GM20000 (cell line): ENCODE data around the gene PPME1.
A peak's percentile ranks its signal among the peaks of the same experiment; 100 is the strongest.

Source experiments
- DNase-seq: peaks from one replicate; pipeline ENCODE4 v3.0.0; 2012; ENCODE audit warnings: low spot score
- CTCF ChIP-seq: IDR thresholded peaks from 2 replicates; pipeline ENCODE4 v1.5.1; 2012; ENCODE audit warnings: mild to moderate bottlenecking, control low read depth; ENCODE audit errors: extremely low read depth, missing control alignments

Gene PPME1

GRCh38 chr11:74249496-74249895 lies 78.4 kb downstream of the PPME1 start:
- DNase-seq: no peak

DNA sequence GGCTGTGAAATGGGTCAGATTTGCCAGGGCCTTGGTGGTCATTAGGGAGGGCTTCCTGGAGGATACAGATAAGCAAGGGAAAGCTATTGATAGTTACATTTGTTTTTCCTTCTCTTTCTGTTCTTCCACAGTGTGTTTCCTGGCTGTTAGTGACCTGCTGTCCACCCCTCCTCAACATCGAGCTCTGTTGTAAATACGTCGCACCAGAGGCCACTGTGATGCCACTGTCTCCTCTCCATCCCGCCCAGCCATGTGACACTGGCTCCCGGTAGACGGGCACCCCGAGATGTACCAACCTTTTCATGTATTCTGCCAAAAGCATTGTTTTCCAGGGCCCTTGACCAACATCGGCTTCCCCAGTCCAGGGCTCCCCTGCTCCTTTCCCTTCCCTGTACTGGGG lies 82.3 kb downstream of the PPME1 start:
- TF ChIP-seq CTCF: no peak
- no peak for DNase-seq

More at GRCh38 chr11:74249496-74249895, 78.4 kb downstream of the PPME1 start:
- no peak for TF ChIP-seq CTCF

- peak; percentile 77 for TF ChIP-seq CTCF
- peak; percentile 70 for DNase-seq
These were observed 84.8 kb downstream of the PPME1 start for GRCh38 chr11:74255741-74256375.

DNA sequence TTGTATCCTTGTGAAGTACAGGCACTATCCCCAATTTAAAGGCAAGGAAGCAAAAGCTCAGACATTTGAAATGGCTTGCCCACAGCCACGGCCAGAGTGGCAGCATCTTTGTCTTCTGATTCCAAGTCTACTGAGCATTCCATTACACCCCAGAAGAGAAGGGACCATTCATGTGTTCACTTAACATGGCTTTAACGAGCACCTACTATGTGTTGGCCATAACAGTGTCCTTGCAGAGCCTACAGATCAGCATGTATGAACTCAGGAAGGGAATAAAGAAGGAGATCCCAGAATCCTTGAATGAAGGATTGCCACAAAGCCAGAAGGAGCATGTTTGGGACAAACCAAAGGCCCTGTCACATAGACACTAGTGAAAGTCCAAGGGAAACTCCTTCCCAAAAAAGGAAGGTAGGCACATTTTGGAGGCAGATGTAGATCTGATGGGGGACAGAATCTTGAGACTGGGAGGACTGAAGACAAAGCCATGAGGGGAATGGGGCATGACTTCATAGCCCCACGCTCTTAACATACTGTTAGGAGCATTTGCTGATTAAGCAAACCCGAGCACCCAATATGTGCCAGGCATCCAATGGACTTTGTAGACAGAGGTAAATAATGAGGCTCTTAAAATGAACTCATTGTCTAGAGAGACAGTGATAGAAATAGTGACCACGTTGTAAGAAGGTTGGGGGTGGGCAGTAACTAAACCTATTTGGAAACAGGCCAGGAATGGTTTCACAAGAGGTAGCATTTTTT lies 85.5 kb downstream of the PPME1 start:
- no peak for DNase-seq

DNA sequence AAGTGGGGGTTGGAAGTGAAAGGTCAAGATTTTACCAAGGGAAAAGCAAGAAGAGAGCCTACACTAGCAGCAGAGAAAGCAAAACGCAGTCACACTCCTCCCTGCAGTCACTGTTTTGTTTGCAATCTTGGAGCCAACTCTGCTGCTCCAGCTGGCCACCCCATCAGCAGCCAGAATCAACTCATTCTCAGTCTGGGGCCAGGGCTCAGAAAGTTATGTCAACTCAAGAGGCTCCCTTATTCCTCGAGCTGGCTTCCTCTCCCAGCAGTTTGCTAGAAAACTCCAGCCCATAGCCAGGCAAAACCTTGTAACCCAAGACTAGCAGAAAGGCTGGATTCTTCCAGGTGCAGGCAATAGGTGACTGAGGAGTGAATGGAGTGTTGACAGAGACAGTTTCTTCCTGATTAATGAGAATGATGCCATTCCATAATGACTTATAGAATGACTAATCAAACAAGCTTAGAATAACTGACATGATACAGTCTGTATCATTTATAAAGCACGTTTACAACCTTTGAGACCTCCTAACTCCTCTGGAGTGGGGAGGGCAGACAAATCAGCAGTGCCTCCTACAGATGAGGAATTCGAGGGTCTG lies 87.0 kb downstream of the PPME1 start:
- no peak for DNase-seq

More for the DNA sequence above, 85.5 kb downstream of the PPME1 start:
- no peak for TF ChIP-seq CTCF

GRCh38 chr11:74262725-74263124 lies 91.6 kb downstream of the PPME1 start:
- TF ChIP-seq CTCF: no peak
- no peak for DNase-seq

More for the DNA sequence above, 87.0 kb downstream of the PPME1 start:
- TF ChIP-seq CTCF: no peak

DNA sequence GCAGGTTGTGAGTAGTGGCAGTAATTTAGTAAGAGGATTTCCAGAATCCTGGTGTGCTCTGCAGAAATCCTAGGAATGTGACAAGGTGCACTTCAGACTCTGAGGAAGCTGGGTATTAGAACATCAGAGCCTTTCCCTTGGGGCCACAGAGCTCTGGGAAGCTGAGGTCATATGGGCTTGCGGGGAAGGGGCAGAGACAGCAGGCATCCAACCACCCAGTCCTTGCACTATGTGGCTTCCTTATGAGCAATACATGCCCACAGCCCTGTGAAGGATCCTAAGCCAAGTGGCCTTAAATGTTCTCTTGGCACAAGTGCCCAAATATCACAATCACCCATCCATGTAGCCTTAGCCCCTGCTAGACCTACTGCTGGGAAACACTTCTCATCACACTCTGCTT lies 94.2 kb downstream of the PPME1 start:
- no peak for TF ChIP-seq CTCF
- no peak for DNase-seq
